ENCODE data around the gene GPR18.

Gene GPR18

DNA sequence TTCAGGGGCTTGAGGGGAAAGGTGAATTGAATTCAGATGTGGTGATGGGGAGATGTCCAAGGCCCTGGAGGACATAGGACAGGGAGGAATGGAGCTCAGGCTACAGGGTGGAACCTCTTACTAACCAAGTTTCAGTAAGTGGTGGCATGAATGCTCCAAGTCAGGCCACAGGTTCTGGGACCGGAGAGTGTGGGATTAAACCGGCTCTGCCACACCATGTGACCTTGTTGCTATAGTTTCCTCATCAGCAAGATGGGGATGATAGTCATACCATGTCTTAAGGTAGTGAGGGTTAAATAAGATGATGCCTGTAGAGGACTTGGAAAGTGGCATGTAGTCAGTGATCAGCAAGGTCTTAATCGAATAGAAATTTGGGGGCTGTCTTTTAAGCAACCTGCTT, 32.7 kb upstream of the GPR18 start:
- DNase-seq (ENCODE audit: low read depth, low spot score), result no peak

DNA sequence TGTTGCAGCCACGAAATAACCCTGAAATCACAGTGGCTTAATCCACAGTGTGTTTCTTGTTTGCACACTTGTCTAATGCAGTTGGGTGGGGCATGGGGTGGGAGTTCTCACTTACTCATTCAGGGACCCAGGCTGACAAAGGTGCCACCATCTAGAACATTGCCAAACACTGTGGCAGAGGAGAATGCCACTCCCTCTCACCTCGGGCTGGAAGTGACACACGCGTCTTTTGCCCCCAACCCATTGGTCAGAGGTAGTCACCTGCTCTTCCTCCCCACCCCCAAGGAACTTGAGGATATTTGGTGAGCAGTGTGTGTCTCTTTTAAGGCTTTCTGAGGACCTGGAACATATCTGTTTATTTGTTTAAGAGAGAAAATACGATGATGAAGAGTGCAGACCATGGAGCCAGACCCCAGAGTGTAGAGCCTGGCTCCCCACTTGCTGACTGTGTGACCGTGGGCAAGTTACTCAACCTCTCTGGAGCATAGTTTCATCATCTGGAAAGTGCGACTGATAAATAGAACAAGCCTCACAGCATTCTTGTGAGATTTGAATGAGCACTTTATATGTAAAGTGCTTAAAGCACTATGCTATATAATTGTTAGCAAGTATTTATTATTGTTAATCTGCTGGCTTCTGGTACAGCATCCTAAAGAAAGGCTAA, 31.6 kb upstream of the GPR18 start:
- no peak for DNase-seq (ENCODE audit: low read depth, low spot score)

- DNase-seq (ENCODE audit: low read depth, low spot score), result no peak
Measured at GRCh38 chr13:99289271-99289670, 31.1 kb upstream of the GPR18 start.

- no peak for DNase-seq (ENCODE audit: low read depth, low spot score)
Measured at GRCh38 chr13:99288089-99288488, 29.9 kb upstream of the GPR18 start.

DNA sequence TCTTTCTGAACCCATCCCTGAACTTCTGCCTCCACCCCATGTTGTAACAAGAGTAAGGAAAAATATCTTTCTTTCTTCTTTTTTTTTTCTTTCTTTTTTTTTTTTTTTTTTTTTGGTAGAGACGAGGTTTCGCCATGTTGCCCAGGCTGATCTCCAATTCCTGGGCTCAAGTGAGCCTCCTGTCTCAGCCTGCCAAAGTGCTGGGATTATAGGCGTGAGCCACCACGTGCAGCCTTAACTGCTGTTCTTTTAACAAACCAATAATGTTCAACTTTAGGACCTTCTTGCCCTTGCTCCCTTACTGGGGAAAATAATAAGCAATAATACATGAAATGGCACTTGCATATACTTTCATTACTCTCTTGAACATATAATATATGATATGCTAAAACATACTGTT, 29.4 kb upstream of the GPR18 start:
- DNase-seq (ENCODE audit: low read depth, low spot score), result no peak

DNA sequence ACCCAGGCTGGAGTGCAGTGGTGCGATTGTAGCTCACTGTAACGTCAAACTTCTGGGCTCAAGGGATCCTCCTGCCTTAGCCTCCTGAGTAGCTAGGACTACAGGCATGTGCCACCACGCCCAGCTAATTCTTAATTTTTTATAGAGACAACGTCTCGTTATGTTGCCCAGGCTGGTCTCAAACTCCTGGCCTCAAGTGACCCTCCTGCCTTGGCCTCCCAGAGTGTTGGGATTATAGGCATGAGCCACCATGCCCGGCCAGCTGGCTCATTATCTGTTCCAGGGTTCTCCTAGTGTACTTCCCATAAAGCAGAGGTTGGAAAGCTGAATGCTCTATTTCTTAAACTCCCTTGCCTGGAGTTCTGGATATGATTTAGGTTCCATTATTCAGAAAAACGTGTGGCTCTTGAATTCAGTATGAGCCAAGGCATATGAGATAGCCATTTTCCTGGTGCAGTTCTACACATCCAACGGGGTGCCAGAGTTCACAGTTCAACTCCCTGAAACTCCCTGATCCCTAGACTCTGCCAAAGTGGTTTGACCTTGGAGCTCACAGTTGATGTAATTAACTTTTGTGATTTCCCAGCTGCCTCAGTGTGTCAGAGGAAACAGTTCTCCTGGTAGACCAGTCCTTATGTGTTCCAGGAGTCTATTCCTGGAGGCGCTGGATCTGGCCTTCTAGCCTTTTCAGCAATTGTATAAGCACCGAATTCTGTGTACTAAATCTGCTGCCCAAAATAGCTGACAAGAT, 27.4 kb upstream of the GPR18 start:
- no peak for DNase-seq (ENCODE audit: low read depth, low spot score)

GRCh38 chr13:99282264-99283231, 24.4 kb upstream of the GPR18 start:
- DNase-seq (ENCODE audit: low read depth, low spot score), result no peak

DNA sequence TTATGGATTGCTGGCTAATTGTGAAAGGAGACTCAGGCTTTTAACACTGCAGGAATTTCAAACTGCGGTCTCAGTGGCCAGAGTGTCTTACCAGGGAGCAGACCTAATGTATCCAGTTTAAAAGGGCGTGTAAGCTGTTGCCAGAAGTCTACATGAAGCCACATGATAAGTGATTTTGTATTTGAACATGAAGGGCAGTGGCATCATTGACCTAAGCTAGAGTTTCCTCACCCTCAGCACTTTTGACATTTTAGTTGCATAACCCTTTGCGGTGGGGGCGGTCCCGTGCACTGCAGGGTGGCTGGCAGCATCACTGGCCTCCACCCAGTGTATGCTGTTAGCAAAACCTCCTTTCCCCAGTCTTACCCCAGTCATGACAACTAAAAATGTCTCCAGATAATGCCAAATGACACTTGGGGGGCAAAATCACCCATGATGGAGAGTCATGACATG, 23.7 kb upstream of the GPR18 start:
- no peak for DNase-seq (ENCODE audit: low read depth, low spot score)

GRCh38 chr13:99280166-99280565, 22.0 kb upstream of the GPR18 start:
- no peak for DNase-seq (ENCODE audit: low read depth, low spot score)

DNA sequence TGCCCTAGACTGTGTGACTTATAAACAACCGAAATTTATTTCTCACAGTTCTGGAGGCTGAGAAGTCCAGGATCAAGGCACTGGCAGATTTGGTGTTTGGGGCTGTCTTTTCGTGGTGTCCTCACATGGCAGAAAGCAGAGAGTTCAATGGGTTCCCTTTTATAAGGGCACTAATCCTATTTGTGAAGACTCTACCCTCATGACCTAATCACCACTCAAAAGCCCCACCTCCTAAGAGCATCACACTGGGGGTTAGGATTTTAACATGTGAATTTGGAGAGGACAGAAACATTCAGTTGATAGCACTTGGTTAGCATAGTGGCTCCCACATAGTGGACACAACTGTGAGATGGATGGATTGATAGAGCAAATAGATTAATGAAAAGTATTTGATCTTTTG, 21.5 kb upstream of the GPR18 start:
- DNase-seq (ENCODE audit: low read depth, low spot score), result no peak

- no peak for DNase-seq (ENCODE audit: low read depth, low spot score)
Measured at GRCh38 chr13:99278843-99279242, 20.7 kb upstream of the GPR18 start.

- no peak for DNase-seq (ENCODE audit: low read depth, low spot score)
Measured at GRCh38 chr13:99278200-99278599, 20.0 kb upstream of the GPR18 start.

DNA sequence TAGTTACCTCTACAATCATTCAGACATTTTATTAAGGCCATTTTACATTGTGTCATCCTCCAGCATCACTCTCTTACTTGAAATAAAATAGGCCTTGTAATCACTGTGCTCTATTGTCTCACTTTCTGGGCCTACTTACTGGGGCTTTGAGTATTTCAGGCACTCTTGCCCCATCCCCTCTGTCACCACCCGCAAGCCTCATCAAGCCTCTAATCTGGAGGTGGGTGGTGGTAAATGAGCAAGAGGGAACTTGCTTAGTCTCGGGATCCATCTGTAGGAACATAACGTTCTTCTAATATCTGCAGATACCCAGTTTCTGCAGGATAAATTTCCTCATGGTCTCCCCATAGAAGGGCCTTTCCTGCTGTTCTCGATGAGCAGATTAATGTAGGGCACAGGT, 19.4 kb upstream of the GPR18 start:
- DNase-seq (ENCODE audit: low read depth, low spot score), result no peak

GRCh38 chr13:99276706-99277105, 18.5 kb upstream of the GPR18 start:
- no peak for DNase-seq (ENCODE audit: low read depth, low spot score)

DNA sequence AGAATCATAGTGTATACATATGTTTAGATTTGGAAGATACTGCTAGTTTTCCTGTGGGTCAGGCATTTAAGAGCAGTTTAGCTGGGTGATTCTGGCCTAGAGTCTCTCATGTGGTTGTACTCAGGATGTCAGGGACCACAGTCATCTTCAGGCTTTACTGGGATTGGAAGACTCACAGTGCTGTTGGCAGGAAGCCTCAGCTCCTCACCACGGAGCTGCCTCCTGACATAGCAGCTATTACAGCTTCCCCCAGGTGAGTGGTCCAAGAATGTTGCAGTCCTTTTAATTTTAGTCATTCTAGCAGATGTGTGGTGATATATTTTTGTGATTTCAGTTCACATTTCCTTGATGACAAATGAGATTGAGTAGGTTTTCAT, 16.9 kb upstream of the GPR18 start:
- DNase-seq (ENCODE audit: low read depth, low spot score), result no peak

DNA sequence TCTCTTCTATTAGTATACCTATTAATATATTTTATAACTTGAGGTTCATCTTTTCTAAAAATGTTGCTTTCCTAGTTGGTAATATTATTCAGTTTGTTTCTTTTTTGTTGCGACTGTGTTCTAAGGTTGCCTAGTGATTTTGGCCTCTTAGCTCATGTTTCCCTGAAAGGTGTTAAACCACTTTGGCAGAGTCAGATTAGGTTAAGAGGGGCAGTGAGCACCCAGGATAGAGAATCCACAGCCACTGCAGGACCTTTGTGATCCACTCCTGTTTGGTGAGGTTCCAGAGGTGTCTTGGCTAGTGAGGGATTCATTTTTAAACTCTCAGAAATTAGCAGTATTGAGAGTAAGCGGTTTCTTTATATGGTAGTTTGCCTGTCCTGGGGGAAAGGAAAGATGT, 14.9 kb upstream of the GPR18 start:
- no peak for DNase-seq (ENCODE audit: low read depth, low spot score)

DNA sequence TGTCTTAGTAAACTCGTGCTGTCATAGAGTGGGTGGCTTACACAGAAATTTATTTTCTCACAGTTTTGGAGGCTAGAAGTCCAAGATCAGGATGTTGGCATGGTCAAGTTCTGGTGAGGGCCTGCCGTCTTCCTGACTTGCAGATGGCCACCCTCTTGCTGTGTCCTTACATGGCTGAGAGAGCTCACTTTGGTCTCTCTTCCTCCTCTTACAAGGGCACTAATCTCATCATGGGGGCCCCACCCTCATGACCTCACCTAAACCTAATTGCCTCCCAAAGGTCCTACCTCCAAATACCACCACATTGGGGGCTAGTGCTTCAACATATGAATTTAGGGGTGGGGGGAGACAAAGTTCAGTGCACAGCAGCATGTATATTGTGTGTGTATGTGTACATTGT, 14.3 kb upstream of the GPR18 start:
- DNase-seq (ENCODE audit: low read depth, low spot score), result no peak

DNA sequence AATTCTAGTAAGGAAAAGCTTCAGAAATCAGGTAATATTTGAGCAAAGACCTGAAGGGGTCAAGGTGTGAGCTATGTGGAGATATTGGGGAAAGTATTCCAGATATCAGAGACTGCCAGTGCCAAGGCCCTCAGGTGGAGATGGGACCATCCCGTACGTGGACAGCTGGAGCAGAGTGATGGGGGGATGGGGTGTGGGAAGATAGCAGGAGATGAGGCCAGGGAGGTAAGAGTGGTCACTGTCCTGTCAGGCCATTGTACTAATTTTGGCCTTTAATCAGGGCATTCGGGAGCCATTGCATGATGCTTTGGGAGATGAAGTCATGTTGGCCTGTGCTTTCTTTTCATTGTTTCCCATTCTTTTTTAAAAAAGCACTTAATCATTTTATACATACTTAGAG, 13.1 kb upstream of the GPR18 start:
- no peak for DNase-seq (ENCODE audit: low read depth, low spot score)

DNA sequence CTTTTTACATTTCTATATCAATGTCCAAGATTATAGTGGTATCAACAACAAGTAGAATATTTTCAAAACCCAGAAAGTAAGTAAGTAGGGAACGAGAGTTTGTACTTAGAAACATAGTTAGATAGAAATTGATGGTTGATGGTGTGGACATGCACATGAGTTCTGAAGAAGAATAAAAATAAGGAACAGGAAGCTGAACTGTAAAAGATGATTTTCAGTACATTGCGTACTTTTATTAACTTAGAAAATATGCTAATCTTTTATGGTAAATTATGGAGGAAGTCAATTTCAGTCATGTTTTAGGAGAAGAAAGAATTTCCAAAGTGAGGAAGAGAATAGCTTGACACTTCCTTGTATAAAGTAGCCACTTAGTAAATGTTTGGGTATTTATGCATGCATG, 12.3 kb upstream of the GPR18 start:
- no peak for DNase-seq (ENCODE audit: low read depth, low spot score)

DNA sequence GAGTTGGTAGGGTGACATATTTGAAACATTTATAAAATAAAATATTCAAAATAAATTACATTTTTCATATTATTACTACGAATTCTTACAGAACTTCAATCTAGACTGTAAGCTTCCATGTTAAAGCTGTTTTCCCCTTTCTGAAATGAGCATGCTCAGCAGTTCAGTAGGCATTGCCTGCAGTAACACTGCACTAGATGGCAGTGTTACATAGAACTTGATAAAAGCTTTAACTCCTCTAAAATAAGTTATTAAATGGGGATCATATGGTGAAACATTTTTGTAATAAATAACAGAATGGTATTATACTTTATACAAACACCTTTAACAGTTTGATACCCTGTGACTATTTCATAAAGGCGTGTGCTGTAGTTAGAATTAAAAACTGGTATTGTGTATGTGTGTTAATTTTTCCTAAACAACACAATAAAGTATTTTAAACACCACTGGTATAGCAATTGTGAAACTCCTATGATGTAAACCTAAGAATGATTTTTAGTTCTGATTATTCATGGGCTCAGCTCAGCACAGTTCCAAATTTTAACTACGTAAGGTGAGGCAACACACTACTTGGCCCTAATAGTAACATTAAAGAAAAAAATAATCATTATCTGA, 11.6 kb upstream of the GPR18 start:
- no peak for DNase-seq (ENCODE audit: low read depth, low spot score)

GRCh38 chr13:99268822-99269221, 10.6 kb upstream of the GPR18 start:
- DNase-seq (ENCODE audit: low read depth, low spot score), result no peak

GRCh38 chr13:99267927-99268326, 9.7 kb upstream of the GPR18 start:
- DNase-seq (ENCODE audit: low read depth, low spot score), result no peak
